Measurements from ENCODE around the gene PELI3.

DNA sequence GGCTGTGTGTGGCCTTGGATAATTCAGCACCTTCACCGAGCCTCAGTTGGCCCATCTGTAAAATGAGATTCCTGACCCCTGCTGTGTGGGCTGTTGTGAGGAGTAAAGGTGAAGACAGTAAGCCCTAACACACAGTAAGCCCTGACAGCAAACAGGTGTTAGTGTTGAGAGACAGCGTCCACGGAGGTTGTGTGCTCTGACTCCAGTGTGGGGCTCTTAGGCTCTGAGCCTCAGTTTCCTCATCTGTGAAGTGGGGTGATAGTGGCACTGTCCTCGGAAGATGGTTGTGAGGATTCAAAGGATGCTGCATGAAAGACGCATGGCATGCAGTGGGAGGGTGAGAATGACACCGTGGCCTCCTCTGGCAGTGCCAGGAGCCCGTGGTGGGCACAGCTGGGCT lies 27.8 kb downstream of the PELI3 start:
- TF ChIP-seq, protein P1, sequence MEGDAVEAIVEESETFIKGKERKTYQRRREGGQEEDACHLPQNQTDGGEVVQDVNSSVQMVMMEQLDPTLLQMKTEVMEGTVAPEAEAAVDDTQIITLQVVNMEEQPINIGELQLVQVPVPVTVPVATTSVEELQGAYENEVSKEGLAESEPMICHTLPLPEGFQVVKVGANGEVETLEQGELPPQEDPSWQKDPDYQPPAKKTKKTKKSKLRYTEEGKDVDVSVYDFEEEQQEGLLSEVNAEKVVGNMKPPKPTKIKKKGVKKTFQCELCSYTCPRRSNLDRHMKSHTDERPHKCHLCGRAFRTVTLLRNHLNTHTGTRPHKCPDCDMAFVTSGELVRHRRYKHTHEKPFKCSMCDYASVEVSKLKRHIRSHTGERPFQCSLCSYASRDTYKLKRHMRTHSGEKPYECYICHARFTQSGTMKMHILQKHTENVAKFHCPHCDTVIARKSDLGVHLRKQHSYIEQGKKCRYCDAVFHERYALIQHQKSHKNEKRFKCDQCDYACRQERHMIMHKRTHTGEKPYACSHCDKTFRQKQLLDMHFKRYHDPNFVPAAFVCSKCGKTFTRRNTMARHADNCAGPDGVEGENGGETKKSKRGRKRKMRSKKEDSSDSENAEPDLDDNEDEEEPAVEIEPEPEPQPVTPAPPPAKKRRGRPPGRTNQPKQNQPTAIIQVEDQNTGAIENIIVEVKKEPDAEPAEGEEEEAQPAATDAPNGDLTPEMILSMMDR (conservative IDR thresholded peaks at IDR 0.05; ENCODE audit: low read depth, low read length): no peak
- TF ChIP-seq EZH2phosphoT487 (IDR thresholded peaks at IDR 0.05; ENCODE audit: borderline replicate concordance, low read length) (no peak), EZH2 (IDR thresholded peaks at IDR 0.05; ENCODE audit: low read length, unreplicated experiment) (no peak)
